LNCaP clone FGC (cell line): ENCODE measurements around the gene FSTL1.

Source experiments
- DNase-seq: peaks from one replicate; pipeline ENCODE4 v3.0.0-alpha.2; 2011; ENCODE audit warnings: low read depth
- H3K4me3 ChIP-seq: 2 replicates; pipeline ENCODE4 v1.5.1; 2011; ENCODE audit warnings: mild to moderate bottlenecking, low read depth, low read length, control low read depth
- TF ChIP-seq, protein P1 (sequence below): IDR thresholded peaks from 2 replicates; pipeline ENCODE4 v1.5.1; 2012; ENCODE audit warnings: mild to moderate bottlenecking; ENCODE audit not compliant: control insufficient read depth, insufficient read depth; ENCODE audit errors: extremely low read depth

Gene FSTL1

DNA sequence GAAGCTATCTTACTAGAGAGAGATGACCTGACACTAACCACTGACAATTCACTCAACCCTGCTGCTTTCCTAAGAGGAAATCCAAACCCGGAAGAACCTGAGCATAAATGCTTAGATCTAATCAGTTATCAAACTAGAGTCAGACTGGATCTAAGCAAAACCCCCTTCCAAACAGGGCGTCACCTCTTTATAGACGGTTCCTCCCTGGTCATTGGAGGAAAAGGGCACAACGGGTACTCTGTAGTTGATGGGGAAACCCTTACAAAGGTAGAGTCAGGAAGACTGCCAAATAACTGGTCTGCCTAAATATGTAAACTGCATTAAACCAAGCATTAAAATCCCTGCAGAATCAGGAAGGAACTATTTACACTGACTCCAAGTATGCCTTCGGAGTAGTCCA, 41.3 kb upstream of the FSTL1 start:
- TF ChIP-seq, protein P1, sequence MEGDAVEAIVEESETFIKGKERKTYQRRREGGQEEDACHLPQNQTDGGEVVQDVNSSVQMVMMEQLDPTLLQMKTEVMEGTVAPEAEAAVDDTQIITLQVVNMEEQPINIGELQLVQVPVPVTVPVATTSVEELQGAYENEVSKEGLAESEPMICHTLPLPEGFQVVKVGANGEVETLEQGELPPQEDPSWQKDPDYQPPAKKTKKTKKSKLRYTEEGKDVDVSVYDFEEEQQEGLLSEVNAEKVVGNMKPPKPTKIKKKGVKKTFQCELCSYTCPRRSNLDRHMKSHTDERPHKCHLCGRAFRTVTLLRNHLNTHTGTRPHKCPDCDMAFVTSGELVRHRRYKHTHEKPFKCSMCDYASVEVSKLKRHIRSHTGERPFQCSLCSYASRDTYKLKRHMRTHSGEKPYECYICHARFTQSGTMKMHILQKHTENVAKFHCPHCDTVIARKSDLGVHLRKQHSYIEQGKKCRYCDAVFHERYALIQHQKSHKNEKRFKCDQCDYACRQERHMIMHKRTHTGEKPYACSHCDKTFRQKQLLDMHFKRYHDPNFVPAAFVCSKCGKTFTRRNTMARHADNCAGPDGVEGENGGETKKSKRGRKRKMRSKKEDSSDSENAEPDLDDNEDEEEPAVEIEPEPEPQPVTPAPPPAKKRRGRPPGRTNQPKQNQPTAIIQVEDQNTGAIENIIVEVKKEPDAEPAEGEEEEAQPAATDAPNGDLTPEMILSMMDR = no peak
- no peak overlapping the region for H3K4me3 ChIP-seq
- DNase-seq = peak; percentile 77

DNA sequence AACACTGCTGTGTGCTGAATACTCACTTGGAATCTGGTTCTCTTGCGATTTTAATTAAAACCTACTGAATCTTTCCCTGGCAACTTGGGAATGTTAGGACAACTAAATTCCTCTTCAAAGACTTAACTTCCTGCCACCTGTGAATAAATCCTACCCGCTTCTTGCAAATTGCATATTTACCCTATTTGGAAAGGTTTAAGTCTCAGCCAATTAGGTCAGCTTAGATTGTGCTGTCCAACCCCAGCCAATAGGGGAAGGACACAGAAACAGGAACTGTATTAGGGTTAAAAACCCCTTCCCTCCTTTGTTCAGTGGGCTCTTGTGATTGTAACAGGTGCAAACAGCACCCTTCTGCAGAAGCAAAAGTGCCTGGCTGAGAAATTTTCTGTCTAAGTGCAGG, 38.6 kb upstream of the FSTL1 start:
- H3K4me3 ChIP-seq = no peak overlapping the region
- DNase-seq = no peak
- TF ChIP-seq, protein P1 = no peak

DNA sequence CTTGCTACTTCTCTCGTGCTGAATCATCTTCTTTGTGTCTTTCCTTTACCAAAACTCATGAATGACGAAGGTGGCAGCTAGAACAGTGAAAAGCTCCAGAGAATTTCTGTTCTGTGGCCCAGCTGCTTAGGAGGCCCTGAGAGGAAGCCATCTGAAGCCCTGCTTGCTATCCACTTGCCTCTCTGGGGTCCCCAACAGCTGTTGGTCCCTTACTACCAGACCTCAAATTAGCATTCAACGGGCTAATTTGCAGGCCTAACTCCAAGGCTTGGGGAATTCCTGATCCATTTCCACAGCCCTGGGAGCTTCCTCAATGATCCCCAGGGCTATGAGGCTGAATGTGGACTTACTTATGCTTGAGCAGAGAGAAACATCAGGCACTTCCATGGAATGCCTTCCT, 37.5 kb upstream of the FSTL1 start:
- TF ChIP-seq, protein P1 = no peak
- no peak for DNase-seq
- H3K4me3 ChIP-seq = no peak overlapping the region

DNA sequence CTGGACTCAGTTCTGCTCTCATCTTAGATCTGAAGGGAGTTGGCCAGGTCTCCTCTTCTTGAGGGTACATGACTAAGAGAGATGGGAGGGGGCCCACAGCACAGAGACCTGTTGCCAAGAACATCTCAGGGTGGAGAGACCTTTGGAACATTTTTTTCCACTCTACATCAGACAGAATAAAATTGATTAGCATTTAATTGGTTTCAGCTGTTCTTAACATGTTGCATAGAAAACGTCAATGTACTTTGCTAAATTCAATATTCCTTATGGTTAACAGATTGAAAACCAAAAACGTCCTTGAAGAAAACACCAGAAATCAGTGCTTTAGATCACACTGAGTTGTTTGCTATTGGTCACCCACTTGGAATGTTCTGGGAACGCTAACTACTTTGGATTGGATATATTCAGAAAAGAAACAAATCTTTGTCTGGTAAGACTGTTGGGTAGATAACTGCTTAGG, 36.4 kb upstream of the FSTL1 start:
- H3K4me3 ChIP-seq = no peak overlapping the region
- TF ChIP-seq, protein P1 = no peak
- DNase-seq = no peak

DNA sequence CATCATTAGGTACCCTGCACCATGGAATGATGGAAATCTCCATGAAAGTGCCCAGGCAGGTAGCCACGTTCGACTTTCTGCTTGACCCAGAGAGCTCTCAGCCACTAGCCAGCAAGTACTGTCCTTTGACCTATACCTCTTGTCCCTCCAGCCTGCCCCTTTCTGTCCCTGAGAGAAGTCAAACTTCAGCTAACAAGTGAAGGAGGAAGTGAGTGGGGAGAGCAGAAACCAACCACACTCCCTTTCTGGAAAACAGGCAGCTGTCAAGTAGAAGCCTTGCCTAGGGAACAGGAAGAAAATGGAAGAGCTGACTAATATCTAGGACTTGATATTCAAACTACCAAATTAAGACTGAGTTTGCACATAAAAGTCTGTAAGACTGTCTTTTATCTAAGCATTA, 30.3 kb upstream of the FSTL1 start:
- DNase-seq = no peak
- TF ChIP-seq, protein P1 = no peak
- no peak overlapping the region for H3K4me3 ChIP-seq

DNA sequence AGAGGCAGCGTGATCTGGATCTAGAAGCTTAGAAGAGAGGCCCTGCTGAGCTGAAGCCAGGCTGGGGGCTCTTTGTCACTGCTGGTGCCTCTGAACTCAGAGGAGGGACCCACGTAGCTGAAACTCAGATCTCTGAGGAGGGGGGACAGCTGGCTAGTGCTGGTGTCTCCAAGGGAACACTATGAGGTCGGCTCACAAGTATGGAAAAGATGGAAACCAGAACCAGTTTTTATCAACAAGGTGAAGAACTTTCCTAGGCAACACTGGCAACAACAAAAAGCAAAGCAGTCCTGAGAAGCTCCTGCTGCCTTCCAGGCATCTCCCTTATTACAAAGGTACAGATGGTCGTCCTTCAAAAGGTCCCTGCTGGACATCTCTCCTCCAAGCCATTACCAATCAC, 27.0 kb upstream of the FSTL1 start:
- TF ChIP-seq, protein P1 = no peak
- no peak overlapping the region for H3K4me3 ChIP-seq
- DNase-seq = no peak

DNA sequence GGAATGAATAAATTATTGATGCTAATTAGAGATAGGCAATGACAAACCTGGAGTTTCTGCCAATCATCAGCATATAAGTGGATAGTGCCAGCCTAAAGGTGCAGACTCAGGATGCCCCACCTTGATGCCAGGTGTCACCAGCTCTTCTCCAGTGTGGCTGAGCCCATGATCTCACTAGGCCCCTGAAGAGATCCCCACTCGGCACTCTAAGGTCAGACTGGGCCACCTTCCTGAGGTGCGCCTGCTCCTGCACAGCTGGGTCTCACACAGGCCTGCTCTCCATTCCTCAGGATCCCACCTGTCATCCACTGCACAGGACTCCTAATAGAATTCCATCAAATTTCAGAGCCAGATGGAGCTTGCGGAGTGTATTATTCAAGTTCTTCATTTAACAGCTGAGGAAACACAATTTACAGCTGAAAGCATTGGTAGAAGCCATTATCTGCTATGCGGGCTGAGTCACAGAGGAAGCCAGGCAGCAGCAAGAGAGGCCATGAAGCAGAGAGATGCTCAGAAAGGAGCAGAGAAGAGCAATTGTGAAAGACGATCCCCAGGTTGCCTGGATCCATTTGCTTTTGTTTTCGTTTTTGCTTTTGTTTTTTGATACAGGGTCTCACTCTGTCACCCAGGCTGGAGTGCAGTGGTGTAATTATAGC, 25.1 kb upstream of the FSTL1 start:
- TF ChIP-seq, protein P1 = no peak
- no peak overlapping the region for H3K4me3 ChIP-seq
- DNase-seq = no peak
